Erythroblast (primary cell): ENCODE data around the gene CES1.

Experiments used
- GATA1 ChIP-seq: IDR thresholded peaks from 2 replicates; pipeline ENCODE4 v1.6.1; 2011; ENCODE audit warnings: low read depth, mild to moderate bottlenecking, control low read depth, low read length, moderate library complexity
- POLR2A ChIP-seq: IDR thresholded peaks from 2 replicates; pipeline ENCODE4 v1.6.1; 2011; ENCODE audit warnings: mild to moderate bottlenecking, low read length

DNA sequence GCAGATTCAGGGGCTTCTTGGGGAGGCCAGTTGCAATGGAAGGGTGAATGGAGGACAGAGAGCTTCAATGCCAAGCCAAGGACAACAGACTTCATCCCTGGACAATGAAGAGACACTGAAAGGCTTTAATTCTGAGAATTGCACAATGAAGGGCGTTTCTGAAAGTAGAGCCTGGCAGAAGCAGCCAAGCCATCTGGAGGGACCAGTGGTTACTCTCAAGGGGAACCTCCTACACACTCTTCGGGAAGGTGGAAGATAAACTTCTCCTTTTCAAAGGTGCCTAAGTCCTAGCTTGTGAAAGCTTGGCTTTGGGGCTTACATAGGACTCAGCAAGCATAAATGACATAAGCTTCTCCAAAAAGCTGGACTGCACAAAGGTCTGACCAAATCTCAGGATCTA, 6.2 kb upstream of the CES1 start:
- no peak for TF ChIP-seq POLR2A
- no peak for TF ChIP-seq GATA1
